ENCODE results near the gene ZNF385A.
A peak's percentile ranks its signal among the peaks of the same experiment; 100 is the strongest.

The ZNF385A gene

DNA sequence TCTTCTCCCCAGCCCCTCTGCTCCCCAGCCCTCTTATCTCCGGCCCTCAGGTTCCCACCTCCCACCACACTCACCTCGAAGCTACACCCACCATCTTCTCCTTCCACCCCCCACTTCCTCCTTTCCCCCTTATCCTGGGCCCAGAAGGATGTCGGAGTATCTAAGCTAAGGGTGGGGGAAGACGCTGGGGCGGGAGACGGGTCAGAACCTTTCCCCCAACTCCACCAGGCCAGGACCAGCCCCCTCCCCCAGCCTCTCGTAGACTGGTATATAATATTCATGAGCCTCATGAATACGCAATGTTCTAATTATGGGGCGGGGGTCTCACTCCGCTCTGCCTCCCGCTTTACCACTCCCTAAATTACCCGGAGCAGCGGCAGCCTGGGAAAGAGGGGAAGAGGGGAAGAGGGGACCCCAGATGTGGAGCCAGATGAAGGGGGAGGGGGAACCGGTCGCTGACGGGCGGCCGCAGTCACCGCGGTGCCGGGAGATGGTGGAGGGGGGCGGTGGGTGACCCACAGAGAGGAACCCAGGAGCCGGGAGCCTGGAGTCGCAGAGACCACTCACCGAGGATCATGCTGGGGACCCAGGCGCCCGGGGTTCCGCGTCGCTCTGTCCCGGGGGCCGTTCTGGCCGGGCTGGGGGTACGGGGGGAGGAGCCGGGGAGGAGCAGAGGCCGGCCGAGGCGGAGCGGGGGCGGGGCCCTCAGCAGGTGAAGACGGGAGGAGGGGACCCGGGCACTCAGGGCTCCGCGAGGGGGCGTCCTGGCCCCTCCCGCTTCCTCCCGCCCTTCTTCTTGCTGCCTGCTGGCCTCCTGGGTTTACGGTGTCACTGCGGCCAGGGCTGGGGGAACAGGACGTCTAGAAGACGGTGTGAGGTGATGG, 6.4 kb upstream of the ZNF385A start:
- DNase-seq, result no peak

GRCh38 chr12:54390176-54390667, 5.7 kb upstream of the ZNF385A start:
- no peak for DNase-seq

- no peak for DNase-seq
Observed at GRCh38 chr12:54389607-54390175, 5.2 kb upstream of the ZNF385A start.

DNA sequence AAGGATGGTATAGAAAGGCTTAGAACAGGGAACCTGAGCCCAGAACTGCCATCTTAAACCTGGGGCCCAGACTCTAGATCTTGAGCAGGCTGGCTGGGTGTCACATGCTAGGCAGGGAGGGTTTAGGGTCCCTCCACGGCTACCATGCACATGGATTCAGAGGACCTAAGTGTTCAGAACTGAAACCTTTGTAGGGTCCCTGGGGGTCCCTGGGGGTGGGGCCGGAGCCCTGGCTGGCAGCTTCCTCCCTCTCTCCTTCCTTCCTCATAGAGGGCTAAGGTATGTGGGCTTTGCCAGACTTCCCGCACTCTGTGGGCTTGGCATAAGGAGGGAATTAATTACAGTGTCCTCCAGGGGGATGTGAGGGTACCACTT, 4.6 kb upstream of the ZNF385A start:
- DNase-seq, result no peak

- no peak for DNase-seq
Observed at GRCh38 chr12:54388237-54389133, 4.0 kb upstream of the ZNF385A start.

DNA sequence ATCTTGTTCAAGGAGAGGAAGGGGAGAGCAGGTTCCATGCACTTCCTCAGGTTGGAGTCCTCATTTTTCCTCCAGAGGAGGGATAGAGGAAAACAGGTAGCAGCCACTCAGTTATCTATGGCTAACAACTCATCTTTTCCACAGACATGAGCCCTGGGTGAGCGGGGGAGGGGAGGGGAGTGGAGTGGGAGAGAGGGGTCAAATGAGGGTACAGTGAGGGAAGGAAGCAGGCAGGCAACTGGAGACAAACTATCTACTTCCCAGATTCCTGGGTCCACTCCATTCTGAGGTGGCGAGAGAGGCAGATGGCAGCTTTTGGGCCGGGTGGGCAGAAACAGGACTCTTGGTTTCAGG, 2.6 kb upstream of the ZNF385A start:
- DNase-seq, result no peak

DNA sequence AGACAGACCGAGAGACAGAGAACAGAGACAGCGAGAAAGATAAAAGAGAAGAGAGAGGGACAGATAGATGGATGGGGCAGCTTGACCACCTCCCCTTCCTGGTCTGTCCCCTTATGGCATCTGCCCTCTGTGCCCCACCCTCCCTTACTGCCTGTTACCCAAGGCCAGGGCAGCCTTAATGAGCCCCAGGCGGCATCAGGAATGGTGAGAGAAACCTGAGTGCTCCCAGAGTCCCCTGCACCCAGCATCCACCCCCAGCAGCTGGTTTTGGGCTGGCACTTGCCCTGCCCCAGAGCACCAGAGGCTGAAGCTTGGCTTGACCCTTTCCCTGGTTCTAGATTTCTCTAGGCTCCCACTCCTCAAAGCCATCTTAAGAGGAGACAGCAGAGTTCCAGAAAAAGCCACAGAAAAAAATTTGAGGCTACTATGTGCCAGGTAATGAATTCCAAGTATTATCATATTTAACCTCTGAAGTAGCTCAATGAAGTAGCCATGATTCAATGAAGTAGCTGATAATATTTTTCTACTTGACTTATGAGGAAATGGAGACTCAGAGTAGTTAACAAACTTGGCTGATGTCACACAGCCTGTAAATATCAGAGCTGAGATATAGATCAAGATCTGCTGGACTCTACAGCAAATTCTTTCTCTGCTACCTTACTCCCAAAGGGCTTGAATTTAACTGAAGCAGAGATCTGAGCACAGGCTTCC, 2.0 kb upstream of the ZNF385A start:
- no peak for DNase-seq

DNA sequence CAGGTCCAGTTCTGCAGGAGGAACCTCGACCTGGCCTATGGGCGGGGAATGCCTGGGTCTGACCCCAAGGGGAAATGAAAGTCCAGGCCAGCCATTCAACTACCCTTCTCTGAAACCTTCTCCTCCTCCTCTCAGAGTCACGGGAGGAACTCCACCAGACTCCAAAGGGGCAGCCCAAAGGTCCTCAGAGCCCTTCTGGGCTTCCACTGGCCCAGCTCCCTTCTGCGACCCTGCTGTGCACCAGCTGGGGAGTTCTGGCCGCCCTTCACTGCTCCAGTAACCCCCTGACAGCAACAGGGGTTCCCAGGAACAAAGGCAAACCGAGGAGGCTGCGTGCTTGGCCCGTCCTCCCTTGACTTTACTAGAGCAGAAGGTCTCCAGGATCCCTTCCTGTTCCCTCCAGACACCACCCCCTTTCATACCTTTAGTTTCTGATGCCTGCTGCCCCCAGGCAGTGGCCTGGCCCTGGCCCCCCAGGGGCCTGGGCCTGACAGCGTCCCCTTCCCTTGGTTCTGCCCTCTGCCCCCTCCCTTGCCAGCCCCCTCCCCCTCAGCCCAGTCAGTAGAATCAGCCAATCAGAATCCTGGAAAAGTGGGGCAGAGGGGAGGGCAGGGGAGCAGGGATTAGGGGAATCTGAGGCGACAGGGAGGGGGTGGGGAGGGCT, 850 bp upstream of the ZNF385A start:
- peak; percentile 84 for DNase-seq

DNA sequence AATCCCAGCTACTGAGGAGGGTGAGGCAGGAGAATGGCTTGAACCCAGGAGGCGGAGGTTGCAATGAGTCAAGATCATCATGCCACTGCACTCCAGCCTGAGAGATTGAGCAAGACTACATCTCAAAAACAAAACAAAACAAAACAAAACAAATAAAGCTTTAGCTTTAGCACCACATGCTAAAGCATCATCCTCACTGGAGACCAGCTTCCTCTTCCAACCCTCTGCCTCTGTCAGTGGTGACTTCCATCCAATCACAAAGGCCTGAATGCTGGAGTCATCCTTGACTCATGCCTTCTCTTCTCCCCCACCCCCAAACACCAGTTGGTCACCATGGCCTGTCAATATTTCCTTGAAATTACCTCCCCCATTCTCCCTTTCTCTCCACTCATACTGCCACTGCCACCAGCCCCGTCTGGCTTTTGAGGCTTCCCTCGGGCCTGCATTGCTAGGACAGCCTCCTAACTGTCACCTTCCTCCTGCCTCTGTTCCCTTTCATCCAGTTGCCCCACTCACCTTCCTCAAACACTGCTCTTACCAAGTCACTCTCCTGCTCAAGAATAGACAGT, 1.4 kb downstream of the ZNF385A start:
- peak; percentile 98 for DNase-seq

- DNase-seq, result no peak
Observed at GRCh38 chr12:54381136-54381535, 3.4 kb downstream of the ZNF385A start.

GRCh38 chr12:54379398-54380201, 4.9 kb downstream of the ZNF385A start:
- peak; percentile 73 for DNase-seq

- DNase-seq, result no peak
Observed at GRCh38 chr12:54378796-54379397, 5.6 kb downstream of the ZNF385A start.

GRCh38 chr12:54377797-54378515, 6.6 kb downstream of the ZNF385A start:
- no peak for DNase-seq

- DNase-seq, result no peak
Observed at GRCh38 chr12:54377007-54377406, 7.5 kb downstream of the ZNF385A start.

GRCh38 chr12:54376596-54376995, 7.9 kb downstream of the ZNF385A start:
- no peak for DNase-seq

GRCh38 chr12:54375259-54375579, 9.3 kb downstream of the ZNF385A start:
- no peak for DNase-seq

GRCh38 chr12:54374562-54375258, 9.8 kb downstream of the ZNF385A start:
- no peak for DNase-seq

DNA sequence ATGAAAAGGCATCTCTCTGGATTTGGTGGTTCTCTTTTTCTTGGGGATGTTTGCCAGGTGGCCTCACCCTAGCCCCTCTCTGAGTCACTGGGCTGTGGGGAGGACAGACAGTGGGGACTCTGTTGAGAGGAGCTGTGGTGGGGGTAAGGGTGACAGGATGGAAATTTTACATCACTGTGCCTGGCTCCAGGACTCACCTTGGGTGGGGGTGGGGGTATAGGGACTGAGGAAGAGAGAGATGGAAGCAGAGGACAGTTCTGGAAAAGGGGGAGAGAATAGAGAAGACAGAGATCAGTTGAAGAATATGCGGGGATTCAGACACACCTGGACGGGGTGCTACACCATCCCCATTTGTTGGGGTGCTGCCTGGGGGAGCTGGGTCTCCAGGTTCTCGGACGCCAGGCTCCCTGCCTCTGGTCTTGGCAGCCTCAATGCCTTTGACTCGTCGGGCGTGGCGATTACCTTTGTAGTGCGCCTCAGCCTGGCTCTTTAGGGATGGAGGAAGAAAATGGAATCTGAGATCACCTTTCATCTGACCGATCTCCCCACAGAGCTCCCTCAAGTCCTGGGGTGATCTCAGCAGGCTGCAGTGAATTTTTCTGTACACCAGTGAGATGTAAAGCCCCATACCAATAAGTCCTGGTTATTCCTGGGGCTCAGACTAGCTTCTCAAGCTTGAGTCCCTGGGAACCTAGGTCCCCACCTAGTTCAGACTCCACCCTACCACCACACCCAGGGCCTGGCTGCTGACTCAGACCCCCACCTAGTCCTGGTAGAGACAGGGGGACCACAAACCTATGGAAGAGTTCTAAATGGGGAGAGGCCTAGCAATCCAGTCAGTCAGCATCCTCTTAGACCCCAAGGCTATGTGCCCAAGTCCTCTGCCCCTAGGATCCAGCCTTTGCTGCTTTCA, 10.6 kb downstream of the ZNF385A start:
- DNase-seq, result no peak

All from MV-4-11 (cell line).